Colon (tissue), 2 donors: Measurements from ENCODE around the gene AIG1.

ENCODE experiments used
- FAIRE-seq: peaks from 2 replicates; lab custom pipeline; 2012; peaks lifted over from hg19 to GRCh38; lab: Jason Lieb, UNC
- donor health status: control.
- donor health status: control.

AIG1 gene

DNA sequence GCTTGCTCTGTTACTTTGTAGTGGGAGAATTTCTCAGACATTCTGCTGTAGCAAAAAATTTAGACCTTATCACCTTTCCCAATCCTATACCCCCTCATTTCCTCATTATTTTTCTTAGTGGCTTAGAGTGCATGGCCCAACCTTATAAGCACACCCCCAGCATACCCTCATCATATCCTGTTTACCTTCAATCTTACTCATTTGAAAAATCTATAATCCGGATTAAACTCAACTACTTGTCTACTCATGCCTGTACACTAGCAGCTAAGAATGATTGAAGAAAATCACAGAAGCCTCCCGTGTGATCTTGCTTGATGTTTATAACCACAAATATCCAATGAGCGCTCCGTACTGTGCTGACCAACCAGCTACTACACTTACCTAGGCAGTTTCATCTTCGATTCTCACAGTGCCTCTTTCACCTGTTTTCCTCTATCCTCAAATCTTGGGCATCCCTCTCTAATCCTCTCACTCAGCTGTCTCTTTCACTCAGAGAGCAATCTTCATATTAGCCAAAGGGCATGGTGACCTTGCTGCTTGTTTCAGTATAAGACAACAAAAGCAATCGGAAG, 36.6 kb downstream of the AIG1 start:
- FAIRE-seq, result no peak

DNA sequence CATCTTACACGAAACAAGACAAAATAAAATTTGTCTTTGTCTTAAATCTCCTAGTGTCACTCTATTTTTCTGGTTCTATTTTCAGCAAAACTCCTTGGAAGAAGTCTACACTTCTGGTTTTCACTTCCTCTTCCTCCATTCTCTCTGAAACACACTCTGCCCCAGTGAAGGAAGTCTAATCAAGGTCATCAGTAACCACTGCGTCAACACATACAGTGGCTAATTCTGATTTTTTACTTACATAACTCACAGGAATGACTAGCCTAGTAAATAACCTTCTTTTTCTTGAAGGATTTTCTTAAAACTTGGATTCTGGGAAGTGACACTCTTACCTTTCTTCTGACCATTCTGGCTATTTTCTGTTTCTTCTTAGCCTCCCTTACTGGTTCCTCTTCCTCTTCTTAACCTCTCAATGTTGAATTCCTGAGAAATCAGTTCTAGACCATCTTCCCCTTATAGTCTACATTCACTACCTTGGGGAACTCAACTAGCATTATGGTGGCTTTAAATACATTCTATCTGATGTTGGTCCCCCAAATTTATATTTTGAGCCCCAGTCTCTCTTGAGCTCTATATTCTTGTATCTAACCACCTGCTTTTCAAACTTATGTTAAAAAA, 37.5 kb downstream of the AIG1 start:
- no peak for FAIRE-seq

DNA sequence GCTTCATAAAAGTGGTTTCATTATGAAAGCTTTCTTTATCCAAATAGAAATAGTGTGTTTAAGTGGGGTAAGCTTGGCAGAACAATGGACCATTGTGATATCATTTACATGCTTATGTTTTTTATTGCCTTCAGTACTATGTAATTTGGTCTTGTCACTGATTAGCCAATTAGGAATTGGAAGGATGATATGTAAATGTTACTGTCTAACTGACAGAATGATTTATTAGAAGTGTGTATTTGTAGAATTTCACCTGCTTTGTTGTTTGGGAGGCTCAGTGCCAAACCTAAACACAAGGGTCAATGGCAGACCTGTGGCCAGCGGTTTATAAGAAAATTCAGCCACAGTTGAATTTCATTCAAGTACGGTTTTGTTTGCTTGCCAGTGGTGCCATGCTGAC, 39.0 kb downstream of the AIG1 start:
- FAIRE-seq, result no peak

DNA sequence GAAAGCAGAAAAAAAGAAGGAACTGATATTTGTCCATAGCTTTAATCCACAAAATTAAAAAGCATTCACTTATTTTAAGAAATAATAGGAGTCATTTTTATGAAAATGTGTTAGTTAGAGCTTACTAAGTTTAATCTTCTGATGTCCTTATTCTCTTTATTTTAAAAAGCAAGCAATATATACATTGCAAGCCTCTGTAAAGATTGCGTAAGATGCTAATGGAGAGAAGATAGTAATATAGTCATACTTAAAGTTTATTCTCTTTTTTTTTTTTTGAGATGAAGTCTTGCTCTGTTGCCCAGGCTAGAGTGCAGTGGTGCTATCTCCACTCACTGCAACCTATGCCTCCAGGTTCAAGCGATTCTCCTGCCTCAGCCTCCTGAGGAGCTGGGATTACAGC, 39.7 kb downstream of the AIG1 start:
- FAIRE-seq, result no peak

DNA sequence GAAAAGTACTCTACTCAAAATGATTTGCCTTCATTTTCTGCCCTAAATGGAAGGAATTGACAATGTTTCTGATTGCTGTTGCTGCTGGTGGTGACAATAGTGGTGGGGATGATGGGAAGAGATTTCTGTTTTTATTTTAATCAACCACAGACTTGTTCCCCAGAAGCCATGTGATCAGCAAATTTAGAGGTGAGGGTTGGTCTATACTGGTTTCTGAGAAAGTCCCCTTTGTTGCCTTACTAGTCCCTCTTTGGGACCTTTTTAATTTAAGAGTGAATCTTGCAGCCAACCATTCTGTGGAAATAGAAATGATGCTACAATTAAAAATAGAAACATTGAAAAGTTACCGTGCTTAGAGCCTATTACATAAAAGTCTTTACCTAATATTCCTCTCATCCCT, 43.2 kb downstream of the AIG1 start:
- FAIRE-seq, result no peak

DNA sequence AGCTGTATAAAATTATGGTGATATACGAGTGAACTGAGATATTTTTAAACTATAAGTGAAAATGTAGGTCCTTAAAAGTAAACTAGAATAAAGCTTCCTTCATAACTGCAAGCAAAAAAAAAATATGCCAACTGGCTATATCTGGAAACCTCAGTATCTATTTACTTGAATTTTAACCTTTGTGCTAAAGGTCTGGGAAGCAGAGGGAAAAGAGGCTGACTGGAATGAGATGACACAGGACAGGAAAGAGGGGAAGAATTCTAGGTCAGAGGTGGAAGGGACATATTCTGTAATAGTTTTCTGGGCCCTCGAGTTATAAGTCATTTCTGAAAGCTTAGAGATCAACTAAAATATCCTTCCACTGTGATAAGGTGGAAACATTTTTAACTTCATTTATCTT, 46.8 kb downstream of the AIG1 start:
- no peak for FAIRE-seq

DNA sequence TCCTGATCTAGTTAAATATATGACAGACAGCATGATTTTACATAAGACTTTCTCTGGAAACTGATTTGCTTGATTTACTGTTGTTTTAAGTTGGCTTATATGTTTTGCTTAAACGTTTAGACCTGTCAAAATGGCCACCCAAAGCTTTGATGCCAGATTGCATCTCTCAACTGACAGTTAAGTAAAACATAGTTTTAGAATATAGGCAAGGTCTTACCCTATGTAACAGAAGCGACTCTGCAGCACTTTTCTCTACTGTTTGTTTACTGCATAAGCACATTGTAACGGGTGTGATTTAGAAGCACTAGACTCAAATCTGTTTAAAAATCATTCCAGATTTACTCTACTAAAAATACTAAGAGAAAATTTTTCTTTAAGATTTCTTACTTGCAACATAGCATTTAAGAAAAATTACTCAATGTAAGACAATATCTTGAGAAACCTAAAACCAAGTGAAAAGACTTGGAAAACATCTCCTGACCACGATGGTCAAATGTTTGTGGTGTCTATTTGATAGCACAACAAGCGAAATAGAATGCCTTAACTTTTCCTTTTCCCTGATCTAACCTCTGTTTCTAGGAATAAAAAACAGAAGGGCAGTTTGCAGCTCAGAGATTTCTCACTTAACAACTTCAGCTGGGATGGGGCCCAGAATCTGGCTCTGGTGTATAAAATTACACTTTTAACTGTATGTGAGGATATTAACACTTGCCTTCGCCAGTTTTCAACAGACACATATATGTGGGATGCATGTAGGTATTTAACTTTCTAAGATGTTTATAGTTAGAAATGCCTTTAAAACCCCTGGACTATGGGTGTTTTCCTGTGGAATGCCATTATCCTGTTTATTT, 47.4 kb downstream of the AIG1 start:
- no peak for FAIRE-seq

DNA sequence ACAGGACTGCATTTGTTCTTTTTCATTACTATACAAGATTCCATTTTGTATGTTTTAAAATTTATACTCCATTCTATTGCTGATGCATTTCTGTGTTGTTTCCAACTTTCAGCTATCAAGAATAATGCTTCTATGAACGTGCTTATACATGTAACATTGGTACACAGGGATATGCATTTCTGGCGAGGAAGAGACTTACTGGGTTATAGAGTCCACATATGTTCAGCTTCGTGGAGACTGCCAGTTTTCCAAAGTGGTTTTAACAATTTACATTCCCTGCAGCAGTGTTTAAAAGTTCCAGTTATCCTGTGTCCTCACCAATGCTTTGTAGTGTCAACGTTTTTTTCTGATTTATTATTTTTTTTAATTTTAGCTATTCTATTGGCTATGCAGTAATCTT, 48.5 kb downstream of the AIG1 start:
- FAIRE-seq, result no peak

DNA sequence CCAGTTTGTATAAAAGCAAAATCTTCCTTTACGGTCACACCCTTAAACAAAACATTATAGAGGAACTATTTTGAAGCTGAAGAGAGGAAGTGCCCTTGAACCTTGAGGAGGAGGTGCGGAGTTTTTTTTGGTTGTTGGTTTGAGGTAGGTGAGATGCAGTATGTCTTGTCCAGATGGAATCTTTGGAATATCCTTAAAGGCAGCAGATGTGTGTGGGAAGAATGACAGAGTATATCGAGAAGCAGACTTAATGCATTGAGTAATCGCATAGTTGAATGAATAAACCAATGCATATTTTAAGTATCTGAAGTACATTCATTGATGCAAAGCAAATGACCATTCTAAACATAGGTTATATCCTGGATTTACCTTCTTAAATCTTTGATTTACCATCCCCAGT, 49.9 kb downstream of the AIG1 start:
- FAIRE-seq, result no peak

DNA sequence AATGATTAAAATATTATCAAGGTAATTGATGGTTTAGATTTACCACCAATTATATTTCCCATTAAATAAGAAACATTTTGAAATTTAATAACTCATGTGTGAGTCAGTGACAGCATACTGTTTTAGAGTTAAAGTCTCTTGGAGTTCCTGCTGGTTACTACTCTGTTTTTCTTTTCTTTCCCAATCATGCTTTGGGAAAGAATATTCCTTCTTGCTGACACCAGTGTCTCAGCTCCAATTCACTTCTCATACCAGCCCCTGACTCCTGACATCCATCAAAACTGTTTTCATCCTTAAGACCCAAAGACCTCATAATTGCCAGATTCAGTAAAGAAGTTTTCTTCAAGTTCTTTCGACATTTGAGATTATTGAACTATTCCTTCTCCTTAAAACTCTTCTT, 50.3 kb downstream of the AIG1 start:
- FAIRE-seq, result no peak

DNA sequence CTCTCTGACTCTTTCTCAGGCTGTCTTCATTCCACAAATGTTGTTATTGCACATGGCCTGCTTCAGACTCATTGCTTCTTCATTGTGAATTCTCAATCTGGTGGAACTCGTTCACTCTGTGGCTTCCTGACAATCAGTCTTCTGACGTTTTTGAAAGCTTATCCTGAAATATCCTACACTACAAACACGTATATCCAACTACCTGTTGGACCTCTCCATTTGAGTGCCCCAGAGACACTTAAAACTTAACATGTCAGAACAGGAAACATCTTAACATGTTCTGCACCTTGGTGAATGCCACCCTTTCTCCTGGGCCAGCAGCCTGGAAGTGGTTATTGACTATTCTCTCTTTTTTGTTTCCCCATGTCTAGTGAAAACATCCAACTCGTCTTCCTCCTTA, 50.8 kb downstream of the AIG1 start:
- FAIRE-seq, result no peak

DNA sequence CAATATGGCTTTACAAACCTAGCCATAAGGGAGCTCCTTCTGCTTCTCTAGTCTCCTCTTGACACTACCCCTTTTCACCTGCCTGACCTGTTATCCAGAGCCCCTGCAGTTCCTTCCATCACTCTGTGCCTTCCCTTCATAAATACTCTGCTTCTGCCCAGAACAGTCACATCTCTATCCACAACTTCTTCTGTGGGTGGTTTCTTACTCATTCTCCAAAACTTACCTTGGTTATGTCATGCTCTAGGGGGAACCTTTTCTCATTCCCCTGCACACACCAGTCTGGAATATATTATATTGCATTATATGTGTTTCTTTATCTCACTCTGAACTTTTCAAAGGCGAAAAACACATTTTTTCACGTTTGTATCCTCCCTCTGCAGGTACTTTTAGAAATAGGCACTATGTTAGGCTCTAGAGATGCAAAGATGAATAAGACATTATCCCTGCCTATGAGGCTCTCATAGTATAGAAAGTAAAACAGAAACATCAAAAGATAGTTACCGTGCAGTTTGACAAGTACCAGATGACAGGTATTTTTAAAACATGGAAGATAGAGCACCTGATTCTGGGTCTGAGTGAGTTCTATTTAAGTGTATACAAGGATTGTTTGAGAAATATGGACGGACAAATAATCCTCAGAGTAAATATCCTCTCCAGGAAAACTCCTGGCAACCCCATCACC, 51.5 kb downstream of the AIG1 start:
- no peak for FAIRE-seq

DNA sequence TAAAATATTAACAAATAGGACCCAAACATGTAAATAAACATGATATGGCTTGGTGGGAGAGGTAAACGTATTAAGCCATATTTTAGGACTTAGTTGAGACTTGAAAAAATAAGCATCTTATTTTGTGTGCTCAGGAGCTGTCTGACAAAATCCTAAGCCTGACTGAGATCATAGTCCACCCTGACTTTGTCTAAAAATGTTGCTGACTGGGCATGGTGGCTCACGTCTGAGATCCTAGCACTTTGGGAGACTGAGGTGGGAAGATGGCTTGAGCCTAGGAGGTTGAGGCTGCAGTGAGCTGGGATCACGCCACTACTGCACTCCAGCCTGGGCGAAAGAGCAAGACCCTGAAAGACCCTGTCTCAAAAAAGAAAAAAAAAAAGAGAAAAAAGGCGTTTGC, 52.1 kb downstream of the AIG1 start:
- no peak for FAIRE-seq

DNA sequence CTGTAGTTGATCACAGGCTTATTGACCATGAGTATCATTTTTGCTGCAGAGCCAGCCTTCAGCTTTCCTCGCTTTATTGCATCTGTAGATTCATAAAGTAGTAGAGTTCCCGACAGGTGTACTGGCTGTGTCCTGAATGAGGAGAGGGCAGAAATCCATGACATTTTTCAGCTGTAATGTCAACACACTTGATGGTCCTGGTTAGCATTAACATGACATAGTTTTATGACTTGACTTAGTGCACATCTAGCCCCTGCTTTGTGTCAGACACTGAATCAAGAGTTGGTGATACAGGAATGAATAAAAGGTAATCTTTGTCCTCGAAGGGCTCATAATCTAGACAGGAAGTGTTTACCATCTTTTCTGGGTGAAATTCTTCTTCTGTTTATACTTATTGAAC, 55.0 kb downstream of the AIG1 start:
- FAIRE-seq, result no peak

DNA sequence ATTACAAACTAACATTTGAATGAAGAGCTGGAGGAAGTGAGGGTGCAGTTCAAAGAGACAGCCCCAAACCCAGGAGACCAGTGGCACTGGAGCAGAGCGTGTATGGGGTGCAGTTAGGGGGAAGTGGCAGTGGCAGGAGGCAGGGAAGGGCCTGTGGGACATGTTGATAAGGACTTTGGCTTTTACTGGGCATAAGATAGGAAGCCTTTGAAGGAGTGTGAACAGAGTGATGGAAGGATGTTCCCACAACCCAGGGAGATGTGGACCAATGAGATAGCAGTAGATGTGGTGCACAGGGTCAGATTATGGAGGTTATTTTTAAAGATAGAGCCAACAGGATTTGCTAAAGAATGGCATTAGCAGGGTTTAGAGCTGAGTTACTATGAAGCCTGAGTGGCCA, 56.4 kb downstream of the AIG1 start:
- FAIRE-seq, result no peak

DNA sequence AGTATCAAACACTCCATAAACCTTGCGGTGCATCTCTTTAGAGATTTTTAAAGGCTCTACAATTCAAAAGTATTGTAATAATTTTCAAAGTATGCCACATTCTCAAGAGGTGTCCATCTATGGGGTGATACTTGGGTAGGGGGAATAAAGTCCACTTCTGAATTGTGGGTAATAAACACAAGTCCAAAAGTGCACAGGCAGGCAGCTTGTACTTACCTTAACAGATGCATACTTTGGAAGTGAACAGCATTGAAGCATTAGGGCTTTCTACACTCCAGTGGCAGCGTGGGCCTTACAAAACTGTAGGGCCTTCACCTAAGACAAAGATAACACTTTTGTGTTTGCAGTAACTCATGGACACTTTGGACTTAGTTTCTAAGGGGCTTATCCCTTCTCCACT, 58.6 kb downstream of the AIG1 start:
- no peak for FAIRE-seq

DNA sequence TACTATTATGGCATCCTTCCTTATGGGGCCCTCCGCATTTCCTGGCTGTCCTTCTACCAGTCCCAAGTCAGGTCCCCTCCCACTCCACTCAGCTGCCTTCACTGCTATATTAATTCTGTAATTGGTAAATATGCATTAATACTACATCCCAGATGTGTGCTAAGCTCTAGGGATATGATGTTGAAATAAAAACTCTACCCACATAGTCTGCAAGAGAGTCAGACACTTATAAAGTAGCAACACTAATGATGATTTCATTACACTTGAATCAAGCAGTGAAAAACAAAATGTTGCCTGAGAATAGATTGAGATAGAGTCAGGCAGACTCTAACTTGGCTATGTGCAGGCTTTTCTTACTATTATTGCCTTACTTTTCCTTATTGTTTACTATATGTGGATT, 62.4 kb downstream of the AIG1 start:
- no peak for FAIRE-seq

DNA sequence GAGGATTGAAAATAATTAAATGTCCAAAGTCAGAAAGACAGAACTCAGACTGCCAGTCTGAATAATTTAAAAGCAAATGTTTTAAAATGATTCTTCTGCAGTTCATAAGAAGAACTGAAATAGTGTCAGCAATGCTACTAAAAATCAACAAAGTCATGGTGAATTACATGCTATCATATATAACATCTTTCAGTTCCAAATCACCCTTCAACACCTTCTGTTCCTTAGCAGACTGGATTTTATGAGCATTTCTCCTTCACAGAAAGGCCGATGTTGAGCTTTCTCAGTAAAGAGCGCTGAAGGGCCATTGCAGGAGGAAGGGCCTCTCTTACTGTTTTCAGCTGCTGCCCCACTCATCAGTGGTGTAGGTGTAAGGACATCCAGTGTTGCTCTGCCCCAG, 63.3 kb downstream of the AIG1 start:
- FAIRE-seq, result no peak

DNA sequence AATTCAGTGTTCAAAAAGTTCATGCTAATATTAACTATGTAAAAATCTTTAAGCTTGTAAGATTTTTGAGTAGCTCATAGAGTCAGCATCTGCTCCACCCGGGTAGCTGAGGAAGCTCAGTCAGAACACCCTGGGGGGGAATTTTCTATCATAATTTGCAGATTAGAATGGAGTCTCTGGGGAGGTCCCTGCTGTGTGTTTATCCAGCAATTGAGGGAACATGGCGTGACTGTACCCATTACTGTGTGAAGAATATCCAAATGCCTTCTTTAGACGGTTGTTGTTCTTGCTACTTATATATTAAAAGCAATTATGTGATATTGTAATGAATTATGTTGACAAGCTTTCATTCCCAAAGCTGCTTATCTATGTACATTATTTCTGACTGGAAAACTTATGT, 64.8 kb downstream of the AIG1 start:
- no peak for FAIRE-seq

DNA sequence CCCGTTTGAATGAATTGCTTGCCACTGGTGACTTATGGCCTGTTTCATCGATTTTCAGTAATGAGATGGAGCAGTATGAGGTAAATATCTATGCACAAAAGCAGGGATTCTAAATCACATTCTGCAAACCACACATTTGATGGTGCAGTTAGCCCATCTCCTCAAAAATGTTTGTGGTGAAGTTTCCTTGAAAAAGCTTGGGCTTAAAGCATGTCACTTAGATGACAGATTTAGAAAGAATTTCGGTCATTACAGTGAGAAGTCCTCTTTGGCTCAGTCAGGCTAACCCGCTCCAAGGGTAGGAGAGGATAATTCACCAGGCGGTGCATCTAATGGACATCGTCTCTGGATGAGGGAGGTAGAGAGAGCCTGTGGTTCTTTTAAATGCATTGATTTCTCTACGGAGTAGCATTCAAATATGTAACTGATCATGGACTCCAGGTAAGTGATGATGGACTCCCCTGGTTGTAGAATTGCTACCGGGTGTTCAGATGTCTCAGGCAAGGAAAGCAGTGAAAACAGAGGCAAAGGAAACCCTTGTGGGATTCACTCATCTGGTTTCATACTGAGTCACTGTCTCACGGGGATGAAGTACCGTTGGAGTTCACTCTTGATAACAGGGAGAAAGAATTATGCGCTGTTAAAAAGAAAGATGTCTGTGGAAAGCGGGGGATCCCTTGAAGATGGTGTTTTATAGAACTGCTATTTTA, 65.3 kb downstream of the AIG1 start:
- no peak for FAIRE-seq

DNA sequence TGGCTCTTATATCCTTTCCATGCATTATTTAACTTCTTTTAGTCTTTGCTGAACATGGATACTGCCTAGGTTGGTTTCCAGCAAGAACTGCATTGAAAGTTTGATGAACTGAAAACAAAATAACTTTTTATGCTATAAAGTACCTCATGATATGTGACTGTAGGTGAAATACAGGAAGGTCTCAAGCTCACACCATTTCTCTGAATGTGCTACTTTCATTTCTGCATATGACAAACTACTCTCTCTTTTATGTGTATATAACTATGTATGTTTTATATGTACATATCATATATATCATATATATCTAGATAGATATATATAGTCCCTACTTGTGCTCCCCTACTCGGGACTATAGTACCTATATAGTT, 65.9 kb downstream of the AIG1 start:
- no peak for FAIRE-seq

DNA sequence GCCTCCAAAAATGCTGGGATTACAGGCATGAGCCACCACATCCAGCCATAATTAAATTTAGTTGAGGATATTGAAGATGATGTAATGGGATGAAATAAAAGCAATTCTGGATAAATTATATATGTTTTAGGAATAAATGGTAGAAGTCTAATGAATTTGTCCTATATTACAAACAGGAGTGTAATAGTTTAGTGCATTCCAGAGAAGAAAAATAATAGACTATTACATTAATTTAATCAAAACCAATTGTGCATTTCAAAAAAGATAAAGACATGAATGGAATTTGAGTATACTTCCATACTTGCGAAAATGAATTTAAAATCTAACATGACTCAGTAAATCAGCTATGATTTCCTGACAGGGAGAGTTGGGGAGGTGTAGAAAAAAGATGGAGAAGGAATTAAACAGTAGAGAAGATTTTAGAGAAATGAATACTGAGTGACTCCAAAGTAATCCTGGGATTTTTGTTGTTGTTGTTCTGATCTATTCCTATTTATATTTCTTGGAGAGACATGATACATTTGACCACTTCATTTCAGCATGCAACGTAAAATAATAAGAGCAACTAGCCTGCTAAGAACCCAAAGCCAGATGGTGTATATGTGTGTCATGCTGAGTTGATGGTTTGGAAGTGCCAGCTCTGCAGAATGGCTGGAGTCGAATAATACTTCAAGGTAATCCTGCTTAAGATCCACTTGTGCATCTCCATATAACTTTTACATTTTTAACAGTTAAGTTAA, 67.4 kb downstream of the AIG1 start:
- no peak for FAIRE-seq
